Measurements from ENCODE around the gene TBC1D4.

Gene TBC1D4

GRCh38 chr13:75398072-75398471 lies 83.9 kb downstream of the TBC1D4 start:
- Histone ChIP-seq H3K14ac (ENCODE audit: low read length in 2 of 2) (no peak overlapping the region), H3K36me3 (ENCODE audit: control insufficient read depth in 1 of 2, insufficient read depth in 2 of 2, low read depth in 1 of 2, low read length in 2 of 2) (no peaks in the 10 kb centered on the region), H3K9ac (ENCODE audit: low read length) (no peak overlapping the region), H3K4me3 (ENCODE audit: insufficient read depth in 1 of 2, low read depth in 1 of 2, low read length in 2 of 2) (no peak overlapping the region), H2BK15ac (ENCODE audit: low read depth, poor library complexity, severe bottlenecking) (no peak overlapping the region), H3K4me1 (ENCODE audit: control insufficient read depth, insufficient read depth, low read depth, low read length) (peaks cover 5% of the 10 kb centered on the region), H2BK12ac (ENCODE audit: low read length in 2 of 2) (no peak overlapping the region), H3K4me2 (ENCODE audit: low read length, poor library complexity, severe bottlenecking) (no peak overlapping the region), H3K27ac (ENCODE audit: low read length, poor library complexity, severe bottlenecking) (no peak overlapping the region), H4K91ac (ENCODE audit: low read length) (no peak overlapping the region), H3K9me3 (ENCODE audit: control insufficient read depth, low read length) (peaks cover 16% of the 10 kb centered on the region), H2AFZ (ENCODE audit: low read depth, low read length) (no peak overlapping the region), H2BK120ac (ENCODE audit: low read depth, low read length) (no peak overlapping the region), H3K23ac (ENCODE audit: low read length in 2 of 2) (no peak overlapping the region), H3K18ac (ENCODE audit: low read depth in 1 of 2, low read length in 2 of 2) (no peak overlapping the region), H2BK5ac (ENCODE audit: low read depth, low read length, poor library complexity, severe bottlenecking) (no peak overlapping the region), H4K8ac (ENCODE audit: low read length) (no peak overlapping the region), H3K27me3 (ENCODE audit: control insufficient read depth in 1 of 2, insufficient read depth in 1 of 2, low read length in 2 of 2) (no peaks in the 10 kb centered on the region), H3K4ac (ENCODE audit: low read depth in 1 of 2, low read length in 2 of 2) (no peak overlapping the region), H2AK5ac (ENCODE audit: low read length, severe bottlenecking) (peak overlapping the region; percentile 62), H3K79me1 (replicated peaks; ENCODE audit: low read length, poor library complexity, severe bottlenecking) (peaks cover 9% of the 10 kb centered on the region)
- DNase-seq = no peak
- WGBS = 96% methylated on average over 6 of the region's 6 CpGs

GRCh38 chr13:75395901-75396300 lies 86.1 kb downstream of the TBC1D4 start:
- no peak overlapping the region for H2AK5ac ChIP-seq (ENCODE audit: low read length, severe bottlenecking)
- WGBS = 98% methylated on average over 4 of the region's 4 CpGs
- no peak overlapping the region for H2AFZ ChIP-seq (ENCODE audit: low read depth, low read length)
- no peaks in the 10 kb centered on the region for H3K27me3 ChIP-seq (ENCODE audit: control insufficient read depth in 1 of 2, insufficient read depth in 1 of 2, low read length in 2 of 2)
- H3K14ac ChIP-seq (ENCODE audit: low read length in 2 of 2) = no peak overlapping the region
- no peaks in the 10 kb centered on the region for H3K36me3 ChIP-seq (ENCODE audit: control insufficient read depth in 1 of 2, insufficient read depth in 2 of 2, low read depth in 1 of 2, low read length in 2 of 2)
- H3K27ac ChIP-seq (ENCODE audit: low read length, poor library complexity, severe bottlenecking) = no peak overlapping the region
- H2BK5ac ChIP-seq (ENCODE audit: low read depth, low read length, poor library complexity, severe bottlenecking) = no peak overlapping the region
- H3K4ac ChIP-seq (ENCODE audit: low read depth in 1 of 2, low read length in 2 of 2) = no peak overlapping the region
- peaks cover 16% of the 10 kb centered on the region for H3K9me3 ChIP-seq (ENCODE audit: control insufficient read depth, low read length)
- H2BK12ac ChIP-seq (ENCODE audit: low read length in 2 of 2) = no peak overlapping the region
- no peak overlapping the region for H3K4me3 ChIP-seq (ENCODE audit: insufficient read depth in 1 of 2, low read depth in 1 of 2, low read length in 2 of 2)
- peaks cover 15% of the 10 kb centered on the region for H3K79me1 ChIP-seq (replicated peaks; ENCODE audit: low read length, poor library complexity, severe bottlenecking)
- no peak overlapping the region for H3K9ac ChIP-seq (ENCODE audit: low read length)
- peaks cover 2% of the 10 kb centered on the region for H3K4me1 ChIP-seq (ENCODE audit: control insufficient read depth, insufficient read depth, low read depth, low read length)
- no peak overlapping the region for H4K8ac ChIP-seq (ENCODE audit: low read length)
- no peak overlapping the region for H3K18ac ChIP-seq (ENCODE audit: low read depth in 1 of 2, low read length in 2 of 2)
- H4K91ac ChIP-seq (ENCODE audit: low read length) = no peak overlapping the region
- H2BK120ac ChIP-seq (ENCODE audit: low read depth, low read length) = no peak overlapping the region
- H3K4me2 ChIP-seq (ENCODE audit: low read length, poor library complexity, severe bottlenecking) = no peak overlapping the region
- no peak for DNase-seq
- H2BK15ac ChIP-seq (ENCODE audit: low read depth, poor library complexity, severe bottlenecking) = no peak overlapping the region
- H3K23ac ChIP-seq (ENCODE audit: low read length in 2 of 2) = no peak overlapping the region

- no peak overlapping the region for H3K14ac ChIP-seq (ENCODE audit: low read length in 2 of 2)
- 70% methylated on average over 2 of the region's 5 CpGs for WGBS
- H4K8ac ChIP-seq (ENCODE audit: low read length) = no peak overlapping the region
- H3K4ac ChIP-seq (ENCODE audit: low read depth in 1 of 2, low read length in 2 of 2) = no peak overlapping the region
- H3K36me3 ChIP-seq (ENCODE audit: control insufficient read depth in 1 of 2, insufficient read depth in 2 of 2, low read depth in 1 of 2, low read length in 2 of 2) = no peaks in the 10 kb centered on the region
- H2BK12ac ChIP-seq (ENCODE audit: low read length in 2 of 2) = no peak overlapping the region
- H3K4me2 ChIP-seq (ENCODE audit: low read length, poor library complexity, severe bottlenecking) = no peak overlapping the region
- H3K27me3 ChIP-seq (ENCODE audit: control insufficient read depth in 1 of 2, insufficient read depth in 1 of 2, low read length in 2 of 2) = no peaks in the 10 kb centered on the region
- no peak overlapping the region for H2BK5ac ChIP-seq (ENCODE audit: low read depth, low read length, poor library complexity, severe bottlenecking)
- H3K9me3 ChIP-seq (ENCODE audit: control insufficient read depth, low read length) = peaks cover 16% of the 10 kb centered on the region
- no peak overlapping the region for H3K27ac ChIP-seq (ENCODE audit: low read length, poor library complexity, severe bottlenecking)
- no peak overlapping the region for H2BK15ac ChIP-seq (ENCODE audit: low read depth, poor library complexity, severe bottlenecking)
- no peak for DNase-seq
- H3K4me3 ChIP-seq (ENCODE audit: insufficient read depth in 1 of 2, low read depth in 1 of 2, low read length in 2 of 2) = no peak overlapping the region
- H3K23ac ChIP-seq (ENCODE audit: low read length in 2 of 2) = no peak overlapping the region
- H2AK5ac ChIP-seq (ENCODE audit: low read length, severe bottlenecking) = no peak overlapping the region
- H2AFZ ChIP-seq (ENCODE audit: low read depth, low read length) = no peak overlapping the region
- no peak overlapping the region for H3K9ac ChIP-seq (ENCODE audit: low read length)
- no peak overlapping the region for H4K91ac ChIP-seq (ENCODE audit: low read length)
- no peak overlapping the region for H3K18ac ChIP-seq (ENCODE audit: low read depth in 1 of 2, low read length in 2 of 2)
- H3K79me1 ChIP-seq (replicated peaks; ENCODE audit: low read length, poor library complexity, severe bottlenecking) = peaks cover 15% of the 10 kb centered on the region
- H3K4me1 ChIP-seq (ENCODE audit: control insufficient read depth, insufficient read depth, low read depth, low read length) = no peaks in the 10 kb centered on the region
- H2BK120ac ChIP-seq (ENCODE audit: low read depth, low read length) = no peak overlapping the region
Measured at GRCh38 chr13:75395066-75395465, 86.9 kb downstream of the TBC1D4 start.

- peaks cover 10% of the 10 kb centered on the region for H3K79me1 ChIP-seq (replicated peaks; ENCODE audit: low read length, poor library complexity, severe bottlenecking)
- no peak overlapping the region for H2BK15ac ChIP-seq (ENCODE audit: low read depth, poor library complexity, severe bottlenecking)
- no peak overlapping the region for H3K14ac ChIP-seq (ENCODE audit: low read length in 2 of 2)
- no peaks in the 10 kb centered on the region for H3K27me3 ChIP-seq (ENCODE audit: control insufficient read depth in 1 of 2, insufficient read depth in 1 of 2, low read length in 2 of 2)
- H3K23ac ChIP-seq (ENCODE audit: low read length in 2 of 2) = no peak overlapping the region
- no peak overlapping the region for H3K9ac ChIP-seq (ENCODE audit: low read length)
- no peak overlapping the region for H3K18ac ChIP-seq (ENCODE audit: low read depth in 1 of 2, low read length in 2 of 2)
- no peaks in the 10 kb centered on the region for H3K36me3 ChIP-seq (ENCODE audit: control insufficient read depth in 1 of 2, insufficient read depth in 2 of 2, low read depth in 1 of 2, low read length in 2 of 2)
- DNase-seq = no peak
- H3K9me3 ChIP-seq (ENCODE audit: control insufficient read depth, low read length) = peaks cover 8% of the 10 kb centered on the region
- no peak overlapping the region for H2AK5ac ChIP-seq (ENCODE audit: low read length, severe bottlenecking)
- H2BK5ac ChIP-seq (ENCODE audit: low read depth, low read length, poor library complexity, severe bottlenecking) = no peak overlapping the region
- no peak overlapping the region for H4K91ac ChIP-seq (ENCODE audit: low read length)
- no peak overlapping the region for H2BK120ac ChIP-seq (ENCODE audit: low read depth, low read length)
- H3K4me1 ChIP-seq (ENCODE audit: control insufficient read depth, insufficient read depth, low read depth, low read length) = no peaks in the 10 kb centered on the region
- H3K4me3 ChIP-seq (ENCODE audit: insufficient read depth in 1 of 2, low read depth in 1 of 2, low read length in 2 of 2) = no peak overlapping the region
- no peak overlapping the region for H4K8ac ChIP-seq (ENCODE audit: low read length)
- no peak overlapping the region for H2AFZ ChIP-seq (ENCODE audit: low read depth, low read length)
- WGBS = 94% methylated on average over 3 of the region's 5 CpGs
- no peak overlapping the region for H3K4me2 ChIP-seq (ENCODE audit: low read length, poor library complexity, severe bottlenecking)
- H2BK12ac ChIP-seq (ENCODE audit: low read length in 2 of 2) = no peak overlapping the region
- H3K4ac ChIP-seq (ENCODE audit: low read depth in 1 of 2, low read length in 2 of 2) = no peak overlapping the region
- H3K27ac ChIP-seq (ENCODE audit: low read length, poor library complexity, severe bottlenecking) = no peak overlapping the region
Measured at GRCh38 chr13:75393839-75394520, 88.0 kb downstream of the TBC1D4 start.
